AG10803 (cell line): ENCODE data around the gene TTC23.
A peak's percentile ranks its signal among the peaks of the same experiment; 100 is the strongest.

ENCODE experiments used
- DNase-seq: peaks from one replicate; pipeline ENCODE4 v3.0.0; 2010; ENCODE audit warnings: low read depth
- H3K4me3 ChIP-seq: 2 replicates; pipeline ENCODE4 v1.5.1; 2011; ENCODE audit warnings: mild to moderate bottlenecking, low read length, control low read depth
- CTCF ChIP-seq: conservative IDR thresholded peaks from 2 replicates; pipeline ENCODE4 v1.5.1; 2011; ENCODE audit warnings: mild to moderate bottlenecking, low read length, control low read depth, inconsistent platforms

Gene TTC23

DNA sequence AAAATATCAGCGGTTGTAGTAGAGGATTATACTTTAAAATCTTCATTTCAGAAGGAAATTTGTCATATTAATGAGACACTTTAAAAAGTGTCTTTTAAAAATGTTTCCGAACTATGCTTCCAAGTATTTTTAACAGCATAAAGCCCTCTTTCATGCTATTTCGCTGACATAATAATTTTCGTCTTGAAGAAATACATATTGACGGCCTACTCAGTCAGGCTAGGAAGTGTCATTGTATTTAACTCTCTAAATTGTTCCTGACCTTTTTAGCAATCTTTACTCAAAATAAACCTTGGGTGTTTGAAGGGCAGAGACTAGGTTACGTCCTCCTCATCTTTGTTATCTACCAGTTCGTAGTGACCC, 1.1 kb upstream of the TTC23 start:
- no peak for DNase-seq
- TF ChIP-seq CTCF = no peak
- H3K4me3 ChIP-seq = peak overlapping the region; percentile 89

DNA sequence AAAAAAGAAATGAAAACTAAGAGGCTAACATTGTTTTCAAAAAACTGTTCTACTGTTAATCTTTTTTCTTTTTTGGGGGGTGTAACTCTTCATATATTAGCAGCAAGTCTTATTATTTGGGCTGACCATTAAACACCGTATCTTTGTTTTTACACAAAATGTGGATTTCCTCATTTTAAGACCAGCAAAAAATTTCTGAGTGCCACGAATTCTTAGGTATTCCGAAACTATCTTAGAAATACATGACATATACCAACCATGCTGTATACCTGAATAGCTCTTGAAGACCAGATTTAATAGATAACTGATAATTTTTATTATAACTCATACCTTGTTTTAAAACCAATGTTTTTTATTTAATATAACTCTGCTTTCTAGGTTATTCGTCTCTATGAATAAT, 620 bp upstream of the TTC23 start:
- DNase-seq = no peak
- TF ChIP-seq CTCF = no peak
- peak overlapping the region; percentile 89 for H3K4me3 ChIP-seq

GRCh38 chr15:99248000-99248715, 1.2 kb downstream of the TTC23 start:
- H3K4me3 ChIP-seq = peak overlapping the region; percentile 89
- no peak for DNase-seq
- no peak for TF ChIP-seq CTCF

DNA sequence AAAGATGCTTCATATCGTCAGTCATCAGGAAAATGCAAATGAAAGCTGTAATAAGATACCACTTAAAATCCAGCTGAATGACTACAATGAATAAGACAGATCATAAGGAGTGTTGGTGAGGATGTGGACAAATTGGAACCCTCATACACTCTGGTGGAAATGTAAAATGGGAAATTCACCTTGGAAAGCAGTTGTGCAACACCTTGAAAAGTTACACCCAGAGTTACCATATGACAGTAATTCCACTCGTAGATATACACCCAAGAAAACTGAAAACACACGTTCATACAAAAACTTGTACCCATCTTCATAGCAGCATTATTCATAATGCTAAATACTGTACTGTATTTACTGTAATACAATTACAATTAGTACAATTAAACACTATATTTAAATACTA, 2.3 kb downstream of the TTC23 start:
- TF ChIP-seq CTCF = no peak
- H3K4me3 ChIP-seq = no peak overlapping the region
- DNase-seq = no peak

- no peak for TF ChIP-seq CTCF
- DNase-seq = no peak
- no peak overlapping the region for H3K4me3 ChIP-seq
These were observed 5.1 kb downstream of the TTC23 start for GRCh38 chr15:99244306-99244705.

DNA sequence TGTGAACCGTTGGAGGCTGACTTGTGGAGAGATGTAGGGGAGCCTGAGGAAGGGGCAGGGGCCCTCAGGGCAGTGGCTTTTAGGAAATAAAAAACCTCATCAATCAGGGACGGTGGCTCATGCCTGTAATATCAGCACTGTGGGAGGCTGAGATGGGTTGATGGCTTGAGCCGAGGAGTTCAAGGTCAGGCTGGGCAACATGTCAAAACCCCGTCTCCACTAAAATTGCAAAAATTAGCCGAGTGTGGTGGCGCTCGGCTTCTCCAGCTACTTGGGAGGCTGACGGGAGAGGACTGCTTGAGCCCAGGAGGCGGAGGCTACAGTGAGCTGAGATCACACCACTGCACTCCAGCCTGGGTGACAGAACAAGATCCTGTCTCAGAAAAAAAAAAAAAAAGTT, 7.6 kb downstream of the TTC23 start:
- TF ChIP-seq CTCF = no peak
- H3K4me3 ChIP-seq = no peak overlapping the region
- DNase-seq = no peak

DNA sequence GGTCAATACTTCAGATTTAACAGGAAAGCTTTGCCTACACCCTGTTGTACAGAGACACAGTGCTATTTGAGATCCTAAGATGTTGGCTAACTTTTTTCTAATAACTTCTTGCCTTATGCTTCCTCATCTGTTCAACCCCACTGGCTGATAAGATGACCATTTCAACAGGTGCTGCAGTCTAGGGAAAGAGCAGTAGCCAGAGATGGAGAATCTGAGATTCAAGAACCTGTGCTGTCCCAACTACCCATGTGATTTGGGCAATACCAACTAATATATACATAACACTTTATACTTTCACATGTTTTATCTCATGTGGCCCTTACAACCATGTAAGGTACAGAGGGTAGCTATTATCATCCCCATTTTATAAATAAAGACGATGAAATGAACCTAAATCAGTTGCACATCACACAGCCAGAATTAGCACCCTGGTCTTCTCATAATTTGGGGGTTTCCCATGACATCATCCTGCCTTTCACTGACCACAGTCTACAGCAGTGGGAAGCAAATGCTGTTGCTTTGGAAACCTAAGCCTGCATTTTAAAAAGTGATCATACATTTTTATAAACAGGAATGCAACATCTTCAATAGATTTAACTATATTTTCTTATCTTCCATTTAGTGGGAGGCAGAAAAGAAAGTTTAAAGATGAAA, 9.7 kb downstream of the TTC23 start:
- H3K4me3 ChIP-seq = no peak overlapping the region
- no peak for DNase-seq
- no peak for TF ChIP-seq CTCF
